Fibroblast of pulmonary artery (primary cell): Measurements from ENCODE around the gene P2RY6.
"Not testable (repeated sequence)": the region's sequence is repeated elsewhere in the genome, so short reads cannot be mapped to it uniquely, and the experiment has no call there.

Source experiments
- DNase-seq: peaks from one replicate; pipeline ENCODE4 v3.0.0-alpha.2; 2010; ENCODE audit warnings: low read depth
- H3K4me3 ChIP-seq: replicated peaks from 2 replicates; pipeline ENCODE4 v1.5.1; 2011; ENCODE audit warnings: low read depth, mild to moderate bottlenecking, control low read depth, low read length, moderate library complexity
- TF ChIP-seq, protein P1 (sequence below): IDR thresholded peaks from 2 replicates; pipeline ENCODE4 v1.5.1; 2011; ENCODE audit warnings: mild to moderate bottlenecking, control low read depth, low read length, inconsistent platforms; ENCODE audit errors: missing control alignments

Gene P2RY6

DNA sequence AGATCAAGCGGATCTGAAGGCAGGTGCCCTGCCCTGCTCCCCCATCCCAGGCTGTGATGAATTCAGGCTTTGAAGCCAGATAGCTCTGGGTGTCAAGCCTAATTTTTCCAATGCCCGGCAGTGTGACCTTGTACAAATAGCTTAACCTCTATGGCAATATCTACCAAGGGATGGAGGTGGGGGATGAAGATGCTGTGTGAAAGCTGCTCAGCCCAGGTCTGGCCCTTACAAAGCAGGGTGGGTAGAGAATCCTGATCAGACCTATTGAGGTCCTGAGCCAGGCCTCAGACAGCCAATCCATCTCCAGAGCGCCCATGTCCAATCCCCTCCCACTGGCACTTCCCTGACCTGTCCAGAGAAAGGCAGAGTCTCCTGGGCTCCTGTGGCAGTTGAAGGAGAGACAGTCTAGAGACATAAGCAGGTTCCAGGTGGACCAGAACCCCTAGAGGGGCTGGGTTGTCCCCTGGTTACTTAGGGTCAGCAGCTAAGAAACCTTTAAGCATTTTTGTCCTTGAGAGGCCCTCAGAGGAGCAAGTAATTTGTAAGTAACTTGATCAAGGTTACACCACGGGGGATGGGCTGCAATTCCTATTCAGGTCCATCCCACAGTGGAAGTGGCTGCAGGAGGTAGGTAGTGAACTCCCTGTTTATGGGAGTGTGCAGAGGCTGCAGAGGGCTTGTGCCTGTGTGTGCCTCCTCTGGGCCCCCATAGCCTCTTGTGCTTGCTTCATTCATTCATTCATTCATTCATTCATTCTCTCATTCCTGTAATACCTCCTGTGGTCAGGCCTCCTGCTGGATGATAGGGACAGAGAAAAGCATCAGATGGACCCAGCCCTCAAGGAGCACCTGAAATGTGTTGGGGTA lies 43.6 kb upstream of the P2RY6 start:
- no peak for DNase-seq
- TF ChIP-seq, protein P1, sequence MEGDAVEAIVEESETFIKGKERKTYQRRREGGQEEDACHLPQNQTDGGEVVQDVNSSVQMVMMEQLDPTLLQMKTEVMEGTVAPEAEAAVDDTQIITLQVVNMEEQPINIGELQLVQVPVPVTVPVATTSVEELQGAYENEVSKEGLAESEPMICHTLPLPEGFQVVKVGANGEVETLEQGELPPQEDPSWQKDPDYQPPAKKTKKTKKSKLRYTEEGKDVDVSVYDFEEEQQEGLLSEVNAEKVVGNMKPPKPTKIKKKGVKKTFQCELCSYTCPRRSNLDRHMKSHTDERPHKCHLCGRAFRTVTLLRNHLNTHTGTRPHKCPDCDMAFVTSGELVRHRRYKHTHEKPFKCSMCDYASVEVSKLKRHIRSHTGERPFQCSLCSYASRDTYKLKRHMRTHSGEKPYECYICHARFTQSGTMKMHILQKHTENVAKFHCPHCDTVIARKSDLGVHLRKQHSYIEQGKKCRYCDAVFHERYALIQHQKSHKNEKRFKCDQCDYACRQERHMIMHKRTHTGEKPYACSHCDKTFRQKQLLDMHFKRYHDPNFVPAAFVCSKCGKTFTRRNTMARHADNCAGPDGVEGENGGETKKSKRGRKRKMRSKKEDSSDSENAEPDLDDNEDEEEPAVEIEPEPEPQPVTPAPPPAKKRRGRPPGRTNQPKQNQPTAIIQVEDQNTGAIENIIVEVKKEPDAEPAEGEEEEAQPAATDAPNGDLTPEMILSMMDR = no peak

DNA sequence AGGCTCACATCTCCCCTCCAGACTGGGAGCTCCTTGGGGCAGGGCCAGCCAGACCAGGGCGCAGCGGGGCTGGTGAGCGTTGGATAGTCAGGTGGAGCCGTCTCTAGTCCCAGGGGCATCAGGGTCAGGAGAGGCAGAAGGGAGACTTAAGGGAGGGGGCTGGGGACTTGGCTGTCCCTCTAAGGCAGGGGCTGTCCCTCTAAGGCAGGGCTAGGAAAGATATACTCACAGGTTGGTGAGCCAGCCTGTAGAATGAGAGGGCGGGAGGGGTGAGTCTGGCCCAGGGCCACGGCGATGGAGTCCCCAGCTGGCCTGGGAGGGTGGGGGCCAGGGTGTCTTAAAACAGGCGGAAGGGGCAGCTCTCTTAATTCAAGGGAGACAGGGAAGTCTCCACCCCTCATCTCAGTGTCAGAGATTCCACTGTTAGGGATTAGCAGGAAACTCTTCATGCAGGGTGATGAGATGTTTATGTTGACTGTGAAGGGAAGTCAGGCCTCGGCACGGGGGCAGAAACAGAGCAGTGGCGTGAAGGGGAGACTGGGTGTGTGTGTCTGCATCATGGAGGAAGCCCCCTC lies 42.7 kb upstream of the P2RY6 start:
- DNase-seq = no peak
- TF ChIP-seq, protein P1 = no peak
- no peak overlapping the region for H3K4me3 ChIP-seq

More for the DNA sequence above, 43.6 kb upstream of the P2RY6 start:
- no peak overlapping the region for H3K4me3 ChIP-seq

DNA sequence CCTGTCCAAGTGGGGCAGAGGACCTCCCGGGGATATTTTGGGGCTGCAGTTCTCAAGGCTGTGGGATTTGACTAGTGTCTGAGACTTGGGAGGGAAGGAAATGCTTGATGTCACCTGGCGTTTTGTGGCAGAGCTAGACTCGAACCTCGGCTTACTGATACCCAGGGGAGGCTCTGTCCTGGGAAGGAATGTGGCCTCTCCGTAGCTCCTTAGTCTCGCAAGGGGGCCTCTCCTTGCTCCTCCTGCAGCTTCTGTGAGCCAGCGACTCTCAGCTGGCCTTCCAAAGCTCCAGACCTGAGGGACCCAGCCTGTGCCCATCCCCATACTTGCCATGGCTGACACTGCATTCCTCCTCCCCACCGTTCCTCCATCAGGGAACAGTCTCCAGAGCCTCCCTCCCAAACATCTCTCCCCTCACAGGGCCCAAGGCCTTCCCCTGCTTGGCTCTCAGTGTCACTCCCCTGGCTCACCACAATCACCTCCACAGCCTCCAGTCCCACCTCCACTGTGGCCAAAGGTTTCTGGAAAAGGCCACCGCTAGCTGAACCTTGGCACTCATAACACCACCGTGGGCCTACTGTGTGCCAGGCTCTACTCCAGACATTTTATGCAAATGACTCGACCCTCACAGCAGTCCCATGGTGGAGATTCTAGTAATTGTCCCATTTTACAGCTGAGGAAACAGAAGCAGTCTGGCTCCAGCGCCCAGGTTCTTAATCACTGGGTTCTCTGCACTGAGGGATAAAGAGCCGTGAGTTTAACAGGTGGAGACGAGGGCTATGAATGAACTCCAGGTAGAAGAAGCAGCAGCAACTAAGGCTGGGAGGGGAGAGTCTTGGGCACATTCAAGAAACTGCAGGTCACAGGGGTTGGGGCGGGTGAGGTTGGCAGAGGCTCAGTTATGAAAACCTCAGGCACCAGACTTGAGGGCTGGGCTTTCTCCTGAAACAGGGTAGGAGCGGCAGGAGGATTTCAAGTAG lies 42.0 kb upstream of the P2RY6 start:
- TF ChIP-seq, protein P1 = no peak
- no peak for DNase-seq
- H3K4me3 ChIP-seq = no peak overlapping the region

DNA sequence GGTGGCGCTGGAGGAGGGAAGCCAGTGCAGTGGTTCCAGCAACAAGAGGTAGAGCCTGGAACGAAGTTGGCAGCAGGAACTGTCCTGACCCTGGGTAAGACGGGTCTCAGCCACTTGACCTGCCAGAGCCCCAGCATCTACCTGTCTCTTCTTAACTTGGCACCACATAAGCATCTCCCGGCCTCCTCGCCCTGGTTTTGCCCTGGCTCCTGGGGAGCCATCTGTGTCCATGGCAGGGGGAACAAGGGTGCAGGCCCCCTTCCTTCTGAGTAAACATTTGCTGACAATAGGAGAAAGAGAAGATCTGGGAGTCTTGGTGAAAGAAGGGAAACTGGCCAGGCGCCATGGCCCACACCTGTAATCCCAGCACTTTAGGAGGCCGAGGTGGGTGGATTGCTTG lies 41.2 kb upstream of the P2RY6 start:
- TF ChIP-seq, protein P1 = no peak
- no peak overlapping the region for H3K4me3 ChIP-seq
- no peak for DNase-seq

DNA sequence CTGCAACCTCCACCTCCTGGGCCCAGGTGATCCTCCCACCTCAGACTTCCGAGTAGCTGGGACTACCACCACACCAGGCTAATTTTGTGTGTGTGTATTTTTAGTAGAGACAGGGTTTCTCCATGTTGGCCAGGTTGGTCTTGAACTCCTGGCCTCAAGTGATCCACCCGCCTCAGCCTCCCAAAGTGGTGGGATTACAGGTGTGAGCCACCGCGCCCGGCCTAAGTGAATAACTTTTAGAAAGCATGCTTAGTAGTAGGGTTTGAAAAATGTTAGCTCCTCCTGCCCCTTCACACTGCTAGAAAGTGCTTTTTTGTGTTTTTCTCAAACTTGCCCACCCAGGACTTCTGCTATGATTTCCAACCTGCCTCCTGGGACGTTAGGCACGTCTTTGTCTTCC lies 39.7 kb upstream of the P2RY6 start:
- DNase-seq, H3K4me3 ChIP-seq: not testable (repeated sequence)

DNA sequence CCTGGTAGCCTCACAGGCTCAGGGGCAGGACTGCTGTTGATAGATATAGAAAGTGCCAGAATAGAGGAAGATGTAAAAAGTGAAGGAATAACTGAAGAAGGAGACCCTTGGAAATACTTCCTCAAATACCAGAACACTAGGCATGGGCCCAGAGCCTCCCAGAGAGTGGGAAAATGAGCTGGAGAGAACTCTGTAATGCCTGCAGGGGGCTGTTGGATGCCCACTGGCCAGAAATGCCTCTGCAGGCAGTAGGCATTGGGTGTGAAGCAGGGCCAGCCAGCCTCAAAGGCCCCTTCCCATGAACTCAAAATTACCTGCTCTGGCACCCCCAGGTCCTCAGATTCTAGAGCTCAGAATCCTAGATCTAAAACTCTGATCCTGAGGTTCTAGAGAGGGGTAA lies 38.9 kb upstream of the P2RY6 start:
- TF ChIP-seq, protein P1 = no peak
- no peak overlapping the region for H3K4me3 ChIP-seq
- no peak for DNase-seq
